Astrocyte (in vitro differentiated cells and primary cell): Measurements from ENCODE around the gene SLC22A6. TPM values are rescaled to one million over a fixed set of nuclear protein-coding genes. Genes with fewer than 3 reads are reported as not detected.

ENCODE experiments used
- DNase-seq: peaks from one replicate; pipeline ENCODE4 v3.0.0-alpha.2; 2010; ENCODE audit warnings: low read depth
- FAIRE-seq: peaks from 2 replicates; lab custom pipeline; 2011; peaks lifted over from hg19 to GRCh38; lab: Jason Lieb, UNC
- H2AFZ ChIP-seq: 2 replicates; pipeline ENCODE4 v1.6.0; 2012; ENCODE audit warnings: low read depth, low read length, inconsistent platforms
- H3K27ac ChIP-seq: 2 replicates; pipeline ENCODE4 v1.5.1; 2011; ENCODE audit warnings: low read depth, low read length, inconsistent platforms
- H3K27me3 ChIP-seq: 2 replicates; pipeline ENCODE4 v1.6.0; 2011; ENCODE audit warnings: low read length, inconsistent platforms; ENCODE audit not compliant: insufficient read depth
- H3K36me3 ChIP-seq: 2 replicates; pipeline ENCODE4 v1.5.1; 2011; ENCODE audit warnings: low read length, inconsistent platforms; ENCODE audit not compliant: insufficient read depth
- H3K4me1 ChIP-seq: 2 replicates; pipeline ENCODE4 v1.5.1; 2011; ENCODE audit warnings: low read length, inconsistent platforms; ENCODE audit not compliant: insufficient read depth
- H3K4me2 ChIP-seq: 2 replicates; pipeline ENCODE4 v1.6.0; 2012; ENCODE audit warnings: low read length, inconsistent platforms
- H3K4me3 ChIP-seq: 2 replicates; pipeline ENCODE4 v1.5.1; 2011; ENCODE audit warnings: low read depth, mild to moderate bottlenecking, low read length, inconsistent platforms; ENCODE audit not compliant: insufficient read depth
- H3K79me2 ChIP-seq: 2 replicates; pipeline ENCODE4 v1.6.0; 2012; ENCODE audit warnings: mild to moderate bottlenecking, low read length, inconsistent platforms; ENCODE audit not compliant: insufficient read depth
- H3K9ac ChIP-seq: 2 replicates; pipeline ENCODE4 v1.6.0; 2012; ENCODE audit warnings: mild to moderate bottlenecking, low read length, inconsistent platforms
- H3K9me3 ChIP-seq: 2 replicates; pipeline ENCODE4 v1.5.1; 2012; ENCODE audit warnings: low read depth, mild to moderate bottlenecking, low read length, inconsistent platforms; ENCODE audit not compliant: insufficient read depth
- H4K20me1 ChIP-seq: 2 replicates; pipeline ENCODE4 v1.6.0; 2012; ENCODE audit warnings: low read length, inconsistent platforms; ENCODE audit not compliant: insufficient read depth
- H3K27ac Mint-ChIP-seq: one replicate; pipeline ENCODE4 v1.8.0; 2021; ENCODE audit warnings: mild to moderate bottlenecking, mixed read lengths; ENCODE audit not compliant: unreplicated experiment
- H3K27me3 Mint-ChIP-seq: one replicate; pipeline ENCODE4 v1.8.0; 2021; ENCODE audit warnings: low read depth, mixed read lengths; ENCODE audit not compliant: unreplicated experiment
- H3K36me3 Mint-ChIP-seq: one replicate; pipeline ENCODE4 v1.8.0; 2021; ENCODE audit warnings: low read depth, mixed read lengths; ENCODE audit not compliant: unreplicated experiment
- H3K4me1 Mint-ChIP-seq: one replicate; pipeline ENCODE4 v1.8.0; 2021; ENCODE audit warnings: low read depth, mixed read lengths; ENCODE audit not compliant: unreplicated experiment
- H3K4me3 Mint-ChIP-seq: one replicate; pipeline ENCODE4 v1.8.0; 2021; ENCODE audit warnings: mild to moderate bottlenecking, moderate library complexity, mixed read lengths; ENCODE audit not compliant: unreplicated experiment
- H3K9me3 Mint-ChIP-seq: one replicate; pipeline ENCODE4 v1.8.0; 2021; ENCODE audit warnings: mild to moderate bottlenecking, mixed read lengths; ENCODE audit not compliant: unreplicated experiment
- CTCF ChIP-seq: IDR thresholded peaks from 2 replicates; pipeline ENCODE4 v1.5.1; 2011; ENCODE audit warnings: low read depth, mild to moderate bottlenecking, inconsistent platforms, low read length, moderate library complexity; ENCODE audit not compliant: insufficient read depth
- EZH2 ChIP-seq: IDR thresholded peaks from 2 replicates; pipeline ENCODE4 v1.6.1; 2012; ENCODE audit warnings: mild to moderate bottlenecking, low read length, inconsistent platforms; ENCODE audit not compliant: insufficient read depth
- total RNA-seq: library from RNA; stranded (reverse); gene quantifications from 2 replicates; pipeline ENCODE4 v1.2.1, GENCODE V29; 2021

Gene SLC22A6
- total RNA-seq, 1 donor from 2014 or later, result not detected

- no peaks in the 10 kb centered on the region for H3K79me2 ChIP-seq
- no peak for FAIRE-seq
- Mint-ChIP-seq H3K27ac (no peak overlapping the region), H3K4me1 (peaks cover 2% of the 10 kb centered on the region), H3K9me3 (no peaks in the 10 kb centered on the region), H3K27me3 (peaks cover 71% of the 10 kb centered on the region), H3K36me3 (no peaks in the 10 kb centered on the region), H3K4me3 (no peak overlapping the region)
- no peak overlapping the region for H3K4me3 ChIP-seq
- H3K9me3 ChIP-seq, result no peaks in the 10 kb centered on the region
- H2AFZ ChIP-seq, result no peak overlapping the region
- H3K36me3 ChIP-seq, result no peaks in the 10 kb centered on the region
- DNase-seq, result no peak
- no peaks in the 10 kb centered on the region for H4K20me1 ChIP-seq
- H3K4me2 ChIP-seq, result no peak overlapping the region
- H3K27me3 ChIP-seq, result peaks cover 48% of the 10 kb centered on the region
- no peak overlapping the region for H3K27ac ChIP-seq
- H3K4me1 ChIP-seq, result peaks cover 11% of the 10 kb centered on the region
- TF ChIP-seq CTCF (no peak), EZH2 (no peak)
- H3K9ac ChIP-seq, result no peak overlapping the region
These were observed 56.8 kb downstream of the SLC22A6 start for GRCh38 chr11:62928011-62928410.

GRCh38 chr11:62926680-62927455 lies 57.9 kb downstream of the SLC22A6 start:
- Histone ChIP-seq H3K9ac (no peak overlapping the region), H3K4me1 (peaks cover 13% of the 10 kb centered on the region), H2AFZ (peak overlapping the region; percentile 71), H3K4me2 (peak overlapping the region; percentile 84), H3K4me3 (peak overlapping the region; percentile 29), H3K9me3 (no peaks in the 10 kb centered on the region), H3K27ac (no peak overlapping the region), H3K27me3 (peaks cover 58% of the 10 kb centered on the region), H3K36me3 (no peaks in the 10 kb centered on the region), H4K20me1 (no peaks in the 10 kb centered on the region), H3K79me2 (no peaks in the 10 kb centered on the region)
- Mint-ChIP-seq H3K4me3 (no peak overlapping the region), H3K27me3 (peaks cover 75% of the 10 kb centered on the region), H3K27ac (no peak overlapping the region), H3K9me3 (no peaks in the 10 kb centered on the region), H3K4me1 (peaks cover 4% of the 10 kb centered on the region), H3K36me3 (no peaks in the 10 kb centered on the region)
- DNase-seq, result no peak
- FAIRE-seq, result no peak
- TF ChIP-seq CTCF (no peak), EZH2 (peak; percentile 79)

Other genes with a start within 250 kb of the SLC22A6 start
- gene ZBTB3, start 230.8 kb downstream of the SLC22A6 start, total RNA-seq, result 11.0 and 11.2 TPM in 2 replicates
- gene POLR2G, start 223.4 kb downstream of the SLC22A6 start, total RNA-seq, result 88.3 and 89.1 TPM in 2 replicates
- 14.7 and 15.1 TPM in 2 replicates for gene TAF6L, start 213.6 kb downstream of the SLC22A6 start, total RNA-seq
- 51.3 and 57.5 TPM in 2 replicates for gene TMEM179B, start 197.6 kb downstream of the SLC22A6 start, total RNA-seq
- gene TMEM223, start 193.0 kb downstream of the SLC22A6 start, total RNA-seq, result 7.8 and 11.3 TPM in 2 replicates
- 51.4 and 55.9 TPM in 2 replicates for gene NXF1, start 179.5 kb downstream of the SLC22A6 start, total RNA-seq
- 44.2 and 45.7 TPM in 2 replicates for gene STX5, start 152.9 kb downstream of the SLC22A6 start, total RNA-seq
- gene TEX54, start 152.1 kb downstream of the SLC22A6 start, total RNA-seq, result not detected in 2 replicates
- gene WDR74, start 145.4 kb downstream of the SLC22A6 start, total RNA-seq, result 46.8 and 53.5 TPM in 2 replicates
- 588 and 592 TPM in 2 replicates for gene SLC3A2, start 104.1 kb downstream of the SLC22A6 start, total RNA-seq
- gene CHRM1, start 63.6 kb downstream of the SLC22A6 start, total RNA-seq, result not detected in 2 replicates
- gene SLC22A8, start 30.9 kb upstream of the SLC22A6 start, total RNA-seq, result not detected in 2 replicates
- not detected in 2 replicates for gene SLC22A24, start 159.3 kb upstream of the SLC22A6 start, total RNA-seq